Retinal pigment epithelial cell (primary cell): Measurements from ENCODE around the gene STIMATE.

ENCODE experiments used
- DNase-seq: peaks from one replicate; pipeline ENCODE4 v3.0.0-alpha.2; 2010; ENCODE audit warnings: low read depth
- H3K4me3 ChIP-seq: 2 replicates; pipeline ENCODE4 v1.5.1; 2011; ENCODE audit warnings: mild to moderate bottlenecking, low read length, control low read depth, moderate library complexity
- CTCF ChIP-seq: conservative IDR thresholded peaks from 2 replicates; pipeline ENCODE4 v1.5.1; 2011; ENCODE audit warnings: low read depth, low read length, control low read depth, inconsistent platforms

STIMATE gene

GRCh38 chr3:52816654-52817053 lies 80.7 kb downstream of the STIMATE start:
- TF ChIP-seq CTCF = no peak
- no peak for DNase-seq
- no peak overlapping the region for H3K4me3 ChIP-seq

- no peak for DNase-seq
- H3K4me3 ChIP-seq = no peak overlapping the region
- TF ChIP-seq CTCF = no peak
Measured at GRCh38 chr3:52816199-52816598, 81.1 kb downstream of the STIMATE start.

GRCh38 chr3:52813810-52814209 lies 83.5 kb downstream of the STIMATE start:
- DNase-seq = no peak
- no peak for TF ChIP-seq CTCF
- H3K4me3 ChIP-seq = no peak overlapping the region

GRCh38 chr3:52811452-52812011 lies 85.8 kb downstream of the STIMATE start:
- H3K4me3 ChIP-seq = no peak overlapping the region
- DNase-seq = no peak
- no peak for TF ChIP-seq CTCF

GRCh38 chr3:52810923-52811322 lies 86.4 kb downstream of the STIMATE start:
- TF ChIP-seq CTCF = no peak
- no peak overlapping the region for H3K4me3 ChIP-seq
- DNase-seq = no peak

GRCh38 chr3:52809662-52810377 lies 87.5 kb downstream of the STIMATE start:
- TF ChIP-seq CTCF = no peak
- DNase-seq = no peak
- H3K4me3 ChIP-seq = no peak overlapping the region

GRCh38 chr3:52809149-52809548 lies 88.2 kb downstream of the STIMATE start:
- no peak for TF ChIP-seq CTCF
- DNase-seq = no peak
- H3K4me3 ChIP-seq = no peak overlapping the region
